HepG2 (cell line): ENCODE results near the gene TCEAL9. TPM values are rescaled to one million over a fixed set of nuclear protein-coding genes. Genes with fewer than 3 reads are reported as not detected.
A peak's percentile ranks its signal among the peaks of the same experiment; 100 is the strongest.

ENCODE experiments used
- CEBPZ ChIP-seq: IDR thresholded peaks from 2 replicates; pipeline ENCODE4 v1.6.1; 2012; ENCODE audit warnings: low read length, improper control_type of control experiment
- GATAD2A ChIP-seq: IDR thresholded peaks from 2 replicates; pipeline ENCODE4 v1.6.1; 2016
- KMT2A ChIP-seq: sonication (generic); formaldehyde crosslinking; IDR thresholded peaks from 2 replicates; pipeline ENCODE4 v1.4.0; 2020; ENCODE audit warnings: missing genetic modification reagents
- MYC ChIP-seq: sonication (generic); formaldehyde crosslinking; IDR thresholded peaks from 2 replicates; pipeline ENCODE4 v1.9.0; 2021; ENCODE audit warnings: missing genetic modification reagents, borderline replicate concordance
- PPARG ChIP-seq: conservative IDR thresholded peaks from 2 replicates; pipeline ENCODE4 v1.6.1; 2016; ENCODE audit warnings: missing biosample characterization, missing genetic modification reagents
- SALL1 ChIP-seq: sonication (generic); formaldehyde crosslinking; IDR thresholded peaks from 2 replicates; pipeline ENCODE4 v1.8.0; 2022; ENCODE audit warnings: mild to moderate bottlenecking, missing genetic modification reagents
- ZFX ChIP-seq: sonication (generic); formaldehyde crosslinking; IDR thresholded peaks from 2 replicates; pipeline ENCODE4 v1.4.0; 2020; ENCODE audit warnings: mild to moderate bottlenecking, low read depth, missing genetic modification reagents, moderate library complexity
- ZMAT5 ChIP-seq: sonication (generic); formaldehyde crosslinking; IDR thresholded peaks from 2 replicates; pipeline ENCODE4 v1.5.0; 2020; ENCODE audit warnings: mild to moderate bottlenecking, low read depth, missing genetic modification reagents, borderline replicate concordance
- ZNF407 ChIP-seq: sonication (generic); formaldehyde crosslinking; IDR thresholded peaks from one replicate; pipeline ENCODE4 v1.5.1; 2020; ENCODE audit warnings: mild to moderate bottlenecking, missing genetic modification reagents; ENCODE audit errors: not compliant biosample characterization
- ZNF597 ChIP-seq: sonication (generic); formaldehyde crosslinking; IDR thresholded peaks from 2 replicates; pipeline ENCODE4 v1.5.0; 2020; ENCODE audit warnings: missing genetic modification reagents
- ZNF720 ChIP-seq: sonication (generic); formaldehyde crosslinking; IDR thresholded peaks from 2 replicates; pipeline ENCODE4 v1.4.0; 2020; ENCODE audit warnings: missing genetic modification reagents
- polyA plus RNA-seq, 8 experiments: library from polyadenylated mRNA; depleted of rRNA in 3 of 8; stranded (reverse) in 7 of 8; unstranded in 1 of 8; fragments of >200 nt; fragmentation: Illumina TruSeq in 4 of 8; extraction: Trizol in 4 of 8; gene quantifications; 2 replicates each; pipeline versions ENCODE4 v1.2.1 to v1.2.3, GENCODE V29; 2011 to 2016; ENCODE audit warnings: low read depth in 4 of 8, missing spikeins in 1 of 8, mixed read lengths in 1 of 8; ENCODE audit not compliant: insufficient read depth in 1 of 8
- total RNA-seq, 5 experiments: library from RNA; depleted of rRNA; stranded (reverse); fragments of >200 nt; fragmentation: Illumina TruSeq; extraction: Trizol; gene quantifications; 2 replicates each; pipeline ENCODE4 v1.2.3, GENCODE V29; 2016; ENCODE audit warnings: low read depth in 1 of 5
- TF ChIP-seq, protein P1 (sequence below): sonication (generic); formaldehyde crosslinking; IDR thresholded peaks from 2 replicates; pipeline ENCODE4 v1.9.0; 2021; ENCODE audit warnings: missing genetic modification reagents, borderline replicate concordance

TCEAL9 gene
- total and polyA plus RNA-seq, 2 of the 13 experiments (the other 11 are each of a cell fraction or from before 2014, with no cell fraction given): 15.8 to 45.8 TPM

GRCh38 chrX:103376118-103376978, 20.0 kb downstream of the TCEAL9 start, which contains the start of gene BEX3 (continued):
- TF ChIP-seq ZNF407 (CRISPR knock-in tag) (no peak), PPARG (CRISPR knock-in tag) (no peak), MYC (CRISPR knock-in tag) (no peak), CEBPZ (no peak), ZNF597 (CRISPR knock-in tag) (no peak), SALL1 (peak; percentile 37; the same call in 1 of the 2 replicates), KMT2A (no peak), ZMAT5 (no peak), ZFX (CRISPR knock-in tag) (peak; percentile 31), GATAD2A (CRISPR knock-in tag) (no peak), ZNF720 (CRISPR knock-in tag) (no peak)
- TF ChIP-seq, protein P1, sequence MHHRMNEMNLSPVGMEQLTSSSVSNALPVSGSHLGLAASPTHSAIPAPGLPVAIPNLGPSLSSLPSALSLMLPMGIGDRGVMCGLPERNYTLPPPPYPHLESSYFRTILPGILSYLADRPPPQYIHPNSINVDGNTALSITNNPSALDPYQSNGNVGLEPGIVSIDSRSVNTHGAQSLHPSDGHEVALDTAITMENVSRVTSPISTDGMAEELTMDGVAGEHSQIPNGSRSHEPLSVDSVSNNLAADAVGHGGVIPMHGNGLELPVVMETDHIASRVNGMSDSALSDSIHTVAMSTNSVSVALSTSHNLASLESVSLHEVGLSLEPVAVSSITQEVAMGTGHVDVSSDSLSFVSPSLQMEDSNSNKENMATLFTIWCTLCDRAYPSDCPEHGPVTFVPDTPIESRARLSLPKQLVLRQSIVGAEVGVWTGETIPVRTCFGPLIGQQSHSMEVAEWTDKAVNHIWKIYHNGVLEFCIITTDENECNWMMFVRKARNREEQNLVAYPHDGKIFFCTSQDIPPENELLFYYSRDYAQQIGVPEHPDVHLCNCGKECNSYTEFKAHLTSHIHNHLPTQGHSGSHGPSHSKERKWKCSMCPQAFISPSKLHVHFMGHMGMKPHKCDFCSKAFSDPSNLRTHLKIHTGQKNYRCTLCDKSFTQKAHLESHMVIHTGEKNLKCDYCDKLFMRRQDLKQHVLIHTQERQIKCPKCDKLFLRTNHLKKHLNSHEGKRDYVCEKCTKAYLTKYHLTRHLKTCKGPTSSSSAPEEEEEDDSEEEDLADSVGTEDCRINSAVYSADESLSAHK: no peak
